Medulla oblongata (tissue), 1 donor: ENCODE data around the gene NFIA.
A peak's percentile ranks its signal among the peaks of the same experiment; 100 is the strongest.
"Not testable (repeated sequence)": the region's sequence is repeated elsewhere in the genome, so short reads cannot be mapped to it uniquely, and the experiment has no call there.

ENCODE experiments used
- DNase-seq: peaks from one replicate; pipeline ENCODE4 v3.0.0-alpha.2; 2015; ENCODE audit errors: extremely low spot score

Gene NFIA

DNA sequence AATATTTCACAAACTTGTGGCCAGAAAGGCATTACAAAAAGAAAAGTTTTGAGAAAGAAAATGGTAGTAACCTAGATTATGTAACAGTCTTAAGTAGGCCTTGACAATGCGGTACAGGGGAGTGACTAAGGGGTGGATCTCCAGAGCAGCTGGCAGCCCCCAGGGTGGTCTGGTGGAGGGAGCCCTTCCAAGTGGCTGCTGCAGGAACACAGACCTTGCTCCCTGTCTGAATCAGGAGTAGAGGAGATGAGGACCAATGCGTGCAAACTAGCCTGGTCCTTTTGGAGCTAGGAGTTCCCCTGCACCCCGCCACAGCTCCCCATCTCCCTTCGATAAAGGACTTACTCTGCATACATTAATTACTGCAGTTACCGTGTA is 189.0 kb downstream of the NFIA start:
- DNase-seq = no peak

DNA sequence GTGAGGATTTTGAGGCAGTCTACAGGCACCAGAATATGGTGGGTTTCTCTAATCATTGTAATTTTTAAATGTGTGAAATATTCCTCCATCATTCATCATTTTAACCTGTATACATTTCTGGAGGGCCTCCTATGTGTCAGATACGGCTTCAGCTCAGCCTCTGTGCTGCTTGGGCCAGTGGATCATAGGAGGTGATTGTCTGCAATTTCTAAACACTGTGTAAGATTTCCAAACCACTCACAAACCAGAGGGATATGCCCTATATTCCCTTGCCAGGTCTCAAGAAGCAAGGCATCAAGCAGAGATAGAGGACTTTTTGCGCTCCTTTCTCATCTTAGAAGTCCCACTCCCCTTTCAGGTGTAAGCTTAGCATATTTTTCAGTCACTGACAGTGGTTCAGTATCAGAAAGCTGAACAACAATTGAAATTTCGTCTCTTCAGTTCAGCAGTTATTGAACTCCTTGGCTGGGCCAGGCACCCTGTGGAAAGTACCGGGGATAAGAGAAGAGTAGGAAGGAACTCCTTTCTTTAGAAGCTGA is 190.9 kb downstream of the NFIA start:
- peak; percentile 45 for DNase-seq

GRCh38 chr1:61273861-61274260 is 191.5 kb downstream of the NFIA start:
- DNase-seq = no peak

DNA sequence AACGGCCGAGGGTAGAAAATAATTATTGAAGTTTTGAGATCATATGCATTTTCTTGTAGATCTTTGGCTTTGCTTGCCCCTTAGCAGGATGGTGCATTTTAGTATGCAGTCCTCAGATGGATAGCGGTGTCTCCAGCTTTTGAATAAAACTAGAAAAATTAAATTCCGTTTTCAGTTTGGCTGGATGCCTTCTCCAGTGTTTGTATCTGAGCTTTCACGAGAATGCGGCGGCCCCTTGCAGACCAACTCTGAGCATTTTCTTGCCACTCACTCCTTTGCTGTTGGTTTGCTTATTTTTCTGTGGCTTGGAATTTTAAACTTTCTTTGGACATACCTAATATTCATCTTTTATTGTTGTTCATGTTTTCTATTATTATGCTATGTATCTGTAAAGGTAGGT is 192.6 kb downstream of the NFIA start:
- no peak for DNase-seq

DNA sequence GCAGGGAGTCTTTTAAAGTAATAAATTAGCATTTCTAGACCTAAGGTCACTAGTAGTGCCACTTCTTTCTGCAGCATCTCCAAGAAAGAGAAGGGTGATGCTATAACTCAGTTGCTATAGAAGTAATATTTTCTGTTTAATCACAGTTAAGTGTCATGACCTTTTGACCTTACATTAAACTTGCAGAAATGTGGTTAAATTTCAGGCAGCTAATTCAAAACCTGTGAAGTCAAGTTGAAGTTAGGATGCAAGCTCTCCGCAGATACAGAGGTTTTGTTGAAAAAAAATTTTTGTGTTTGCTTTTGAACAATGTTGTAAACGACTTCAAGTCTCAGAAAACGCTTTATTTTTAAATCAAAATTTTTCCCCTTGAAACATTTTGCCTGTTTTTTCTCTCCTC is 193.9 kb downstream of the NFIA start:
- DNase-seq = no peak

GRCh38 chr1:61277121-61277690 is 194.8 kb downstream of the NFIA start:
- no peak for DNase-seq

DNA sequence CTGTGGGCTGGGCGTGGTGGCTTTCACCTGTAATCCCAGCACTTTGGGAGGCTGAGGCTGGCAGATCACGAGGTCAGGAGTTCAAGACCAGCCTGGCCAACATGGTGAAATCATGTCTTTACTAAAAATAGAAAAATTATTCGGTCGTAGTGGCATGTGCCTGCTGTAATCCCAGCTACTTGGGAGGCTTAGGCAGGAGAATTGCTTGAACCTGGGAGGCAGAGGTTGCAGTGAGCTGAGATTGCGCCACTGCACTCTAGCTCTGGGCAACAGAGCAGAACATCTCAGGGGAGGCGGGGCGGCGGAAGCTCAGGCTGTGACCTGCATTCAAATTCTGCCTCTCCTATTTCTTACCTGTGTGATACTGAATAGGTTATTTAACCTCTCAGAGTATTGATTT is 196.1 kb downstream of the NFIA start:
- not testable (repeated sequence) for DNase-seq

DNA sequence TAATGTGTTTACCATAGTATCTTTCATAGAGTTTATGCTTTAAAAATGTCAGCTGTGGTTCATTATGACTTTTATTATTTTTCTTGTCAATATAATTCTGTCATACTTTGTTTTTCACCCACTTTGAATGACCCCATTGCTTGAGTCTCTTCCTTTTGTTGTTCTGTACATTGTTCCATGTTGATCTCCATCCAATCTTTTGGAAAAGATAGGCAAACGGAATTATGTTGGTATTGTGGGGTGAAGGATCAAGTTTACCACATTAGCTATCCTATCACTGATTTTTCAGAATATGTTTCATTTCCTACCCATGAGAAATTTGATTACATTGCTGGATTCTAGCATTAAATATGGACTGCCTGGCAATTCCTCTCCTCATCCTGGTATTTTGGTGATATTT is 196.6 kb downstream of the NFIA start:
- no peak for DNase-seq

DNA sequence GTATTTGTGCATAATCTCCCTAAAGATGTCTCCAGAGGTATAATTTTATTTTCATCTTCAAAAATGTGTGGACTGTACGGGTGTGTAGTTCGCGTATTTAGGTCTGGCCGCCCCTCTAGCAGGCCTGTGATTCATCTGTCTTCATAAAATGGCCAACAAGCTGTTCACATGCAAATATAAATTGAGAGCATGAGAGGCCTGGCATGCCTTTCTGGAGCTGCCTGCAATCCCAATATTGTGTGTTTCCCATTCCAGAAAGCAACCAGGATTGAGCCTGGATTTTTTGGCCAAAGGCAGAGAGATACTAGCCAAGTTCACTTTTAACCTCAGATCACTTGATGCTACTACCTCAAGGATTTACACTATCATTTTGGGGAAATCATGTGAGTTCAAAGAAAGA is 197.2 kb downstream of the NFIA start:
- no peak for DNase-seq

DNA sequence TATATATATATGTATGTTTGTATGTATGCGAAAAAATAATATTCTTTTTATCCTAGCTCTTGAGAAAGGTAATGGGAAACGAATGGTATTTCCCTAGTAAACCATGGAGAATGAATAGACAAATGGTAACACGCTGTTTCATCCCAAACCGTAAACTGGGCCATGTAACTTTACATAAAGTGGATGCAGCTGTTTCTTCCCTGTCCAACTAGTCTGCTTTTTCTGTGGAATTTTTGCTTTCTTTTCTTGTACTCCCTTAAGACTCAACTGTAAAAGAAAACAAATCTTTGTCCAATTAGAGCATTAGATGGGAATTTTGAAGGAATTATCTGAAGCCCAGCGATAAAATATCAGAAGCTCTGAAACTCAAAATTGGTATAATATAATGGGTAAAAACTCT is 198.1 kb downstream of the NFIA start:
- DNase-seq = no peak

- DNase-seq = no peak
Observed at GRCh38 chr1:61282387-61282786, 200.0 kb downstream of the NFIA start.

- DNase-seq = no peak
Observed at GRCh38 chr1:61284248-61284854, 202.0 kb downstream of the NFIA start.

GRCh38 chr1:61284936-61285335 is 202.6 kb downstream of the NFIA start:
- DNase-seq = no peak

DNA sequence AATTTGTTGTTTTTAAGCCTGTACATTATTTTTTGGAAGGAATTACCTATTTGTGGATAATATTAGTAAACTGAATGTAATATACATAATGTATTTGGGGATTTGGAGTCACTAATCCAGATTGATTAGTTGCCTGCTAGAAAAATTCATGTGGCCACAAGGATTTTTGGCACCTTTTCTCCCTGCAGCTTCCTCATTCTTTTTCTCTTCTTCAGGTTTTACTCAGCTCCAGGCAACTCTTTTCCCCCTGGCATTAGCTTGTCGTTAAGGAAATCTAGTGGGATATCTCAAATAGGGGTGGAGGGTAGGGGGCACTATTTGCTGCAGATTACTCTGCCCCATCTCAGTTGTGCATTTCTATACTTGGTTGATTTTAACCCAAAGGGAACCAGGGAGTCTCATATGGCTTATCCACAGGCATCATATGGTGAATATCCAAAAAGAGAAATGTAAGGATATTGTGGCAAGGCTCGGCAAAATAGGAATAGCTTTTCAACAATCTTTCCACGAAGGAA is 203.1 kb downstream of the NFIA start:
- DNase-seq = no peak

GRCh38 chr1:61287014-61287413 is 204.7 kb downstream of the NFIA start:
- DNase-seq = peak; percentile 61

GRCh38 chr1:61287734-61288133 is 205.4 kb downstream of the NFIA start:
- no peak for DNase-seq

- no peak for DNase-seq
Observed at GRCh38 chr1:61289232-61290098, 207.1 kb downstream of the NFIA start.

DNA sequence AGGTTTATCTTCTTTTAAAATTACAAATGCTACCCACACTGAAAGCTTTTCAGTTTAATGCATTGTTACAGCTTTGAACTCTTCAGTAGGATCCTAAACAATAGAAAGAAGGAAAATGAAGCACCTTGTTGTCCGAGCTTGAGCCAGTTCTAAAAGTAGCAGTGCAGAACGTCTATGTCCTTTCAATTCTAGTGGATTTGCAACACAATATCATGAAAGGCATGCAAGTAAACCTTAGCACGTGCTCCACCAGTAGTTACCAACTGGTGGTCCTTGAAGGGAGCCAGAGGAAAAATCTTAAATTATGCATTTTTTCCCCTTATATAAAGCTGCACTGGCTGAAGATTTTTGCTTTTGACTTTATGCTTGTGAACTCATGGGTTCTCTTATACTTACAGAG is 208.2 kb downstream of the NFIA start:
- no peak for DNase-seq

DNA sequence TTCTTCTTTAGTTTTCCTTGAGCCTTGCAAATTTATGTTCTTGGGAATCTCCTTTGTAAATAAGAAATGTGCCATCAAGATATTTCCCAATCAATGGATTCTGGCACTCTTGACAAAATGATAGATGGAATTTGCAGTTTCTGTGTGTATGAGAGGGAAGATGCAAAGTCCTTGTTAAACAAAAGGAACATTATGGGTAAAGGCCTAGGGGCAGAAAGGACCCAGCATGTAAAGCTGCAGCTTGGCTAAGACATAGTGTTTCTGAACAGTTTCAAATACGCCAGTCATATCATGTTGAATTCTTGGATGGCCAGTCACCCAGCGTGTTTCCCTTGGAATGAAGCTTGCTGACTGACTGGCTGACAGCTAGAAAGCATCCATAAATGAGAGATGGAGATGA is 210.8 kb downstream of the NFIA start:
- DNase-seq = no peak

DNA sequence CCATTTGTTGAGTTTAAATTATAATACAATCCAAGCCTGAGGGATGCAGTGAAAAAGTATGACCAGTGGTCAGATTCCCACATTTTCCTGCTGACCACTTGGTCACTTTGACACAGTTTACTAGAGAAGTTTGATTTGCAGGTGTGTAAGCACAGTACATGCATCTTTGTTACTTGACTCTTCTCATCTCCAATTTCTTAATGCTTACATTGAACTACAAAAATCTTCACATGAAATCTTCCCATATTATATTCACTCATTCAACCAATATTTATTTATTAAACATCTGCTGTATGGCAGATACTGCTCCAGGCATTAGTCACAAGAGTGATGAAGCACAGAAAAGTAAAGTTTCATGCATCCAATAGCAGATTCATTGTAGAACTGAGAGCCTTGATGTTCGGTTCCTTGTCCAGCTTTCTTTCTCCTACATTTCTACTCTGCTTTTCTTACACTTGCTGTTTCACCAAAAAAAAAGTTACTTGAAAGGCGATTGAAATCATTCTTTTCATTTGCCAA is 211.7 kb downstream of the NFIA start:
- no peak for DNase-seq

- no peak for DNase-seq
Observed at GRCh38 chr1:61294930-61295329, 212.6 kb downstream of the NFIA start.

DNA sequence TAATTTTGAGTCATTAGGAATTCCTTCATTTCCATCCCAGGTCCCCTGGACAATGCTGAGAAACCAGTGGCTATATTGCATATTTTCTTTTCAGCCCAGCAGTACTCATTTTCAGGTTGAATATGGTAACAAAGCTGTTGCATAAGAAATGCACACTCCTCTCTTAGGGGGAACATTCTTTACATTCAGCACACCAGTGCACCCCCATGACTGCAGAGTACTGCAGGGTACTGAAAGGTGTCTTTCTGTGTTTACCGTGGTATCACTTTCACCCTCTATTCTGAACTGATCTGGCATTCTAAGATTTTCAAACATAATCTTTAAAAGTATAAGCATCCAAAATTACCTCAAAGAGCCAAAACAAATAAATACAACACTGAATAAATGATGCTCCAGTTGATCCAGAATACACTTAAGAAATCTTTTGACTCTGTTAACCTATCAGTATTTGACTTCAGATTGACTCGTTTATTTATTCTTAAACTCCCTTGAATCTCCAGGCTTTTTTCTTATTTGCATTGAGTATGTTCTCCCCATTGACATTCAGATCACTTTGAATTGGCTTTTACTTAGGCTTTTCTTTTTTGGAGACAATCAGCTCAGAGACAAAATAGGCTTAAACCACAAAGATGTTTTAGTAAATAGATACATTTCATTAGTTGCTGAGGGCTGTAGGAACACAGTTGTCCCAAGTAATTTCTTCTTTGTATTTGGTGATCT is 213.6 kb downstream of the NFIA start:
- no peak for DNase-seq
